Astrocyte (in vitro differentiated cells and primary cell): Measurements from ENCODE around the gene ADAP1.

Experiments
- EZH2 ChIP-seq: IDR thresholded peaks from 2 replicates; pipeline ENCODE4 v1.6.1; 2012; ENCODE audit warnings: mild to moderate bottlenecking, low read length, inconsistent platforms; ENCODE audit not compliant: insufficient read depth
- TF ChIP-seq, protein P1 (sequence below): IDR thresholded peaks from 2 replicates; pipeline ENCODE4 v1.5.1; 2011; ENCODE audit warnings: low read depth, mild to moderate bottlenecking, inconsistent platforms, low read length, moderate library complexity; ENCODE audit not compliant: insufficient read depth

DNA sequence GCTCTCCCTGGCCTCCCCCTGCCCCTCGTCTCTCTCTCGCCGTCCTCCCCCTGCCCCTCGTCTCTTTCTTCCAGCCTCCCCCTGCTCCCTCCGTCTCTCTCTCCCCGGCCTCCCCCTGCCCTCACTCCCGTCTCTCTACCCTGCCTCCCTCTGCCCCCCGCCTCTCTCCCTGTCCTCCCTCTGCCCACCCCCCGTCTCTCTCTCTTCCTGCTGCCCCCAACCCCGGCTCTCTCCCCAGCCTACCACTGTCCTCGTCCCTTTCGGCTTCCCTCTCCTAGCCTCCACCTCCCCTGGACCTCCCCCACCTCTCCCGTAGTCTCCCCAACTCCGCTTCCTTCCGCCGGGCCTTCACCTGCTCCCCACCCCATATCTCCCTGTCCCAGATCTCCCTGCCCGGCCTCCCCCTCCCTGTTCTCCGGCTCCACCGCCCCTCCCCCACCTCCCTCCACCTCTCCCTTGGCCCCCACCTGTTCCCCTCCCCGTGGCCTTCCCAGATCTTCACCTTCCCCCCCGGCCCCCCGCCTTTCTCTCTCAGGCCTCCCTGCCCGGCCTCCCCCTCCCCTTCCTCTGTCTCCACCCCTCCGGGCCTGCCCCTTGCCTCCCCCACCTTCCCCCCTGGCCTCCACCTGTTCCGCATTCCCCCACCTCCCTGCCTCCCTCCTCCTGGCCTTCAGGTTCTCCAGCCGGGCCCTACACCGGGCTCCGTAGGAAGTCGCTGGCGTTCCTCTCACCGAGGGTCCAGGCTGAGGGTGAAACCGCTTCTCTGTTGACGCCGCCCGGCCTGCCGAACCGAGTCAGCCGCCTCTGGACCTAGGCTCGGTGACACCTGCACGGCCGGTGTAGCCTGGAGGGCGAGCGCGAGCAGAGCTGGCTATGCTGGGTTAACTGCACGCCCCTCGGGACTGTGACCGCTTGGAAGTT lies 76.9 kb downstream of the ADAP1 start:
- TF ChIP-seq, protein P1, sequence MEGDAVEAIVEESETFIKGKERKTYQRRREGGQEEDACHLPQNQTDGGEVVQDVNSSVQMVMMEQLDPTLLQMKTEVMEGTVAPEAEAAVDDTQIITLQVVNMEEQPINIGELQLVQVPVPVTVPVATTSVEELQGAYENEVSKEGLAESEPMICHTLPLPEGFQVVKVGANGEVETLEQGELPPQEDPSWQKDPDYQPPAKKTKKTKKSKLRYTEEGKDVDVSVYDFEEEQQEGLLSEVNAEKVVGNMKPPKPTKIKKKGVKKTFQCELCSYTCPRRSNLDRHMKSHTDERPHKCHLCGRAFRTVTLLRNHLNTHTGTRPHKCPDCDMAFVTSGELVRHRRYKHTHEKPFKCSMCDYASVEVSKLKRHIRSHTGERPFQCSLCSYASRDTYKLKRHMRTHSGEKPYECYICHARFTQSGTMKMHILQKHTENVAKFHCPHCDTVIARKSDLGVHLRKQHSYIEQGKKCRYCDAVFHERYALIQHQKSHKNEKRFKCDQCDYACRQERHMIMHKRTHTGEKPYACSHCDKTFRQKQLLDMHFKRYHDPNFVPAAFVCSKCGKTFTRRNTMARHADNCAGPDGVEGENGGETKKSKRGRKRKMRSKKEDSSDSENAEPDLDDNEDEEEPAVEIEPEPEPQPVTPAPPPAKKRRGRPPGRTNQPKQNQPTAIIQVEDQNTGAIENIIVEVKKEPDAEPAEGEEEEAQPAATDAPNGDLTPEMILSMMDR, result no peak
- no peak for TF ChIP-seq EZH2
